H9 (cell line): ENCODE measurements around the gene TMEM154. TPM values are rescaled to one million over a fixed set of nuclear protein-coding genes. Genes with fewer than 3 reads are reported as not detected.

ENCODE experiments used
- DNase-seq: peaks from one replicate; pipeline ENCODE4 v3.0.0-alpha.2; 2017
- H2AFZ ChIP-seq: one replicate; pipeline ENCODE4 v1.6.1; 2013; ENCODE audit warnings: mild to moderate bottlenecking, low read length, control low read depth, moderate library complexity
- H2AK5ac ChIP-seq: 2 replicates; pipeline ENCODE4 v1.6.1; 2013; ENCODE audit warnings: low read length, control low read depth, mixed read lengths; ENCODE audit not compliant: insufficient read length
- H2BK120ac ChIP-seq: one replicate; pipeline ENCODE4 v1.6.1; 2013; ENCODE audit warnings: low read depth, mild to moderate bottlenecking, low read length, control low read depth, inconsistent platforms; ENCODE audit not compliant: poor library complexity, severe bottlenecking
- H2BK12ac ChIP-seq: 2 replicates; pipeline ENCODE4 v1.6.1; 2013; ENCODE audit warnings: low read length, control low read depth, mixed read lengths, low read depth; ENCODE audit not compliant: insufficient read length
- H2BK15ac ChIP-seq: 2 replicates; pipeline ENCODE4 v1.6.1; 2013; ENCODE audit warnings: low read depth, low read length, control low read depth
- H2BK20ac ChIP-seq: one replicate; pipeline ENCODE4 v1.6.1; 2013; ENCODE audit warnings: low read depth, mild to moderate bottlenecking, low read length, control low read depth, inconsistent platforms; ENCODE audit not compliant: poor library complexity, severe bottlenecking
- H2BK5ac ChIP-seq: 2 replicates; pipeline ENCODE4 v1.6.1; 2013; ENCODE audit warnings: low read length, control low read depth, mixed read lengths; ENCODE audit not compliant: insufficient read length
- H3K14ac ChIP-seq: 2 replicates; pipeline ENCODE4 v1.6.1; 2013; ENCODE audit warnings: low read length, control low read depth; ENCODE audit not compliant: insufficient read depth
- H3K18ac ChIP-seq: 2 replicates; pipeline ENCODE4 v1.6.1; 2013; ENCODE audit warnings: low read depth, mild to moderate bottlenecking, mixed read lengths, low read length, control low read depth; ENCODE audit not compliant: insufficient read length
- H3K23ac ChIP-seq: 2 replicates; pipeline ENCODE4 v1.6.1; 2013; ENCODE audit warnings: low read length, control low read depth, mixed read lengths, low read depth; ENCODE audit not compliant: insufficient read length
- H3K23me2 ChIP-seq: 2 replicates; pipeline ENCODE4 v1.6.1; 2013; ENCODE audit warnings: low read depth, mild to moderate bottlenecking, mixed read lengths, low read length, control low read depth; ENCODE audit not compliant: insufficient read length, poor library complexity, severe bottlenecking
- H3K27ac ChIP-seq: 2 replicates; pipeline ENCODE4 v1.5.1; 2013; ENCODE audit warnings: low read length, control low read depth, mixed read lengths, low read depth; ENCODE audit not compliant: insufficient read length
- H3K27me3 ChIP-seq: 2 replicates; pipeline ENCODE4 v1.6.1; 2013; ENCODE audit warnings: low read length, control low read depth, inconsistent platforms; ENCODE audit not compliant: insufficient read depth
- H3K4ac ChIP-seq: 2 replicates; pipeline ENCODE4 v1.6.1; 2013; ENCODE audit warnings: low read depth, mild to moderate bottlenecking, control low read depth, inconsistent platforms, low read length, moderate library complexity
- H3K4me1 ChIP-seq: 2 replicates; pipeline ENCODE4 v1.6.1; 2013; ENCODE audit warnings: low read length, control low read depth, inconsistent platforms; ENCODE audit not compliant: insufficient read depth
- H3K4me2 ChIP-seq: 2 replicates; pipeline ENCODE4 v1.6.1; 2013; ENCODE audit warnings: low read length, control low read depth, mixed read lengths; ENCODE audit not compliant: insufficient read length, insufficient read depth
- H3K56ac ChIP-seq: 2 replicates; pipeline ENCODE4 v1.6.1; 2013; ENCODE audit warnings: low read depth, mild to moderate bottlenecking, mixed read lengths, low read length, control low read depth; ENCODE audit not compliant: insufficient read length
- H3K79me1 ChIP-seq: 2 replicates; pipeline ENCODE4 v1.6.1; 2013; ENCODE audit warnings: low read depth, mild to moderate bottlenecking, moderate library complexity, low read length, control low read depth, inconsistent platforms; ENCODE audit not compliant: insufficient read depth, poor library complexity, severe bottlenecking
- H3K79me2 ChIP-seq: 2 replicates; pipeline ENCODE4 v1.6.1; 2013; ENCODE audit warnings: low read length, control low read depth, inconsistent platforms; ENCODE audit not compliant: insufficient read depth
- H3K9ac ChIP-seq: 2 replicates; pipeline ENCODE4 v1.6.1; 2013; ENCODE audit warnings: low read length, control low read depth, mixed read lengths; ENCODE audit not compliant: insufficient read length; ENCODE audit errors: extremely low read depth
- H3K9me3 ChIP-seq: one replicate; pipeline ENCODE4 v1.6.1; 2013; ENCODE audit warnings: low read depth, low read length, inconsistent platforms; ENCODE audit not compliant: control insufficient read depth
- H3T11ph ChIP-seq: one replicate; pipeline ENCODE4 v1.6.1; 2013; ENCODE audit warnings: mild to moderate bottlenecking, low read length, control low read depth, inconsistent platforms
- H4K20me1 ChIP-seq: one replicate; pipeline ENCODE4 v1.6.1; 2013; ENCODE audit not compliant: control insufficient read depth, insufficient read length, insufficient read depth
- H4K5ac ChIP-seq: 2 replicates; pipeline ENCODE4 v1.6.1; 2013; ENCODE audit warnings: low read depth, mild to moderate bottlenecking, mixed read lengths, low read length, control low read depth; ENCODE audit not compliant: insufficient read length
- H4K8ac ChIP-seq: replicated peaks from 2 replicates; pipeline ENCODE4 v1.6.1; 2013; ENCODE audit warnings: low read length, control low read depth, mixed read lengths, low read depth; ENCODE audit not compliant: insufficient read length
- H4K91ac ChIP-seq: 2 replicates; pipeline ENCODE4 v1.6.1; 2013; ENCODE audit warnings: low read depth, mild to moderate bottlenecking, moderate library complexity, mixed read lengths, low read length, control low read depth; ENCODE audit not compliant: insufficient read length
- H3K27ac Mint-ChIP-seq, 3 experiments: 2 replicates in 2 of 3; 3 replicates in 1 of 3; pipeline ENCODE4 v1.8.0; 2020 to 2021; ENCODE audit warnings: mixed read lengths in 3 of 3, mild to moderate bottlenecking in 1 of 3, moderate library complexity in 1 of 3
- H3K27me3 Mint-ChIP-seq: 2 replicates; pipeline ENCODE4 v1.8.0; 2021; ENCODE audit warnings: low read depth, mild to moderate bottlenecking, moderate library complexity, mixed read lengths
- H3K36me3 Mint-ChIP-seq, 3 experiments: 2 replicates in 2 of 3; 3 replicates in 1 of 3; pipeline ENCODE4 v1.8.0; 2020 to 2021; ENCODE audit warnings: low read depth in 3 of 3, mixed read lengths in 3 of 3; ENCODE audit not compliant: insufficient read depth in 1 of 3
- H3K4me1 Mint-ChIP-seq, 2 experiments: 2 replicates each; pipeline ENCODE4 v1.8.0; 2020; ENCODE audit warnings: mixed read lengths in 2 of 2
- H3K4me3 Mint-ChIP-seq, 2 experiments: 2 replicates in 1 of 2; 3 replicates in 1 of 2; pipeline ENCODE4 v1.8.0; 2020 to 2021; ENCODE audit warnings: mild to moderate bottlenecking in 2 of 2, mixed read lengths in 2 of 2, moderate library complexity in 1 of 2
- H3K9me3 Mint-ChIP-seq, 2 experiments: 2 replicates in 1 of 2; 3 replicates in 1 of 2; pipeline ENCODE4 v1.8.0; 2020; ENCODE audit warnings: mild to moderate bottlenecking in 2 of 2, mixed read lengths in 2 of 2, moderate library complexity in 1 of 2
- CTCF ChIP-seq: fragments of 200-600 bp; sonication (generic); conservative IDR thresholded peaks from 3 replicates; pipeline ENCODE4 v1.8.0; 2021; ENCODE audit warnings: antibody characterized with exemption, mild to moderate bottlenecking
- WGBS: extraction: QIAGEN DNeasy Blood & Tissue Kit; methylation state at CpG from one replicate; pipeline ENCODE4 v1.1.7; 2013; ENCODE audit warnings: missing lambda C conversion rate, low lambda C conversion rate, mixed read lengths; ENCODE audit not compliant: insufficient read length; ENCODE audit errors: extremely low coverage; 5-methylcytosine and 5-hydroxymethylcytosine counted together
- total RNA-seq: library from RNA; stranded (reverse); gene quantifications from 2 replicates; pipeline ENCODE4 v1.2.1, GENCODE V29; 2021

Gene TMEM154
- total RNA-seq, 1 experiment from 2014 or later, result 1.7 TPM

GRCh38 chr4:152729466-152729865 lies 49.7 kb upstream of the TMEM154 start:
- no peak overlapping the region for H3K14ac ChIP-seq
- Mint-ChIP-seq H3K9me3 (no peaks in the 10 kb centered on the region), H3K4me3 (no peak overlapping the region), H3K4me1 (peaks cover 5 to 8% of the 10 kb centered on the region in 2 experiments), H3K27me3 (peaks cover 2% of the 10 kb centered on the region; the same call in 1 of the 2 replicates), H3K36me3 (no peaks in the 10 kb centered on the region; a peak in 1 of 7 replicates), H3K27ac (no peak overlapping the region)
- no peaks in the 10 kb centered on the region for H3K27me3 ChIP-seq
- H3K4me1 ChIP-seq, result no peaks in the 10 kb centered on the region
- no peaks in the 10 kb centered on the region for H3K79me1 ChIP-seq
- H3K18ac ChIP-seq, result no peak overlapping the region
- no peak overlapping the region for H2BK120ac ChIP-seq
- H3K9me3 ChIP-seq, result no peaks in the 10 kb centered on the region
- no peak overlapping the region for H2BK20ac ChIP-seq
- peak overlapping the region; percentile 24 for H2AFZ ChIP-seq
- no peak overlapping the region for H2BK12ac ChIP-seq
- no peak overlapping the region for H3T11ph ChIP-seq
- no peak overlapping the region for H3K23ac ChIP-seq
- H3K4ac ChIP-seq, result no peak overlapping the region
- no peak overlapping the region for H3K27ac ChIP-seq
- DNase-seq, result no peak
- no peak overlapping the region for H3K4me2 ChIP-seq
- H3K23me2 ChIP-seq, result no peaks in the 10 kb centered on the region
- no peak overlapping the region for H2BK5ac ChIP-seq
- no peak overlapping the region for H3K56ac ChIP-seq
- H2BK15ac ChIP-seq, result no peak overlapping the region
- no peak overlapping the region for H3K9ac ChIP-seq
- H4K91ac ChIP-seq, result no peak overlapping the region
- no peak overlapping the region for H4K5ac ChIP-seq
- no peak overlapping the region for H4K8ac ChIP-seq
- WGBS, result no CpG with 5 or more reads among the region's 2 CpGs
- H2AK5ac ChIP-seq, result no peak overlapping the region
- no peaks in the 10 kb centered on the region for H3K79me2 ChIP-seq
- TF ChIP-seq CTCF, result no peak
- no peaks in the 10 kb centered on the region for H4K20me1 ChIP-seq
